HEK293T (cell line): ENCODE data around the gene SCO1.

ENCODE experiments used
- ARNT ChIP-seq: fragments of 450-650 bp; IDR thresholded peaks from 2 replicates; pipeline ENCODE4 v1.6.1; 2017; ENCODE audit warnings: mild to moderate bottlenecking
- CTBP1 ChIP-seq: fragments of 450-650 bp; IDR thresholded peaks from 2 replicates; pipeline ENCODE4 v1.6.1; 2016; ENCODE audit warnings: borderline replicate concordance
- ELF4 ChIP-seq: fragments of 450-650 bp; IDR thresholded peaks from 2 replicates; pipeline ENCODE4 v1.6.1; 2017; ENCODE audit warnings: antibody characterized with exemption
- FOXA1 ChIP-seq: fragments of 450-650 bp; IDR thresholded peaks from 2 replicates; pipeline ENCODE4 v1.6.1; 2016; ENCODE audit warnings: mild to moderate bottlenecking
- FOXK2 ChIP-seq: fragments of 450-650 bp; IDR thresholded peaks from 2 replicates; pipeline ENCODE4 v1.6.1; 2016; ENCODE audit warnings: mild to moderate bottlenecking
- FOXM1 ChIP-seq: fragments of 450-650 bp; IDR thresholded peaks from 2 replicates; pipeline ENCODE4 v1.6.1; 2017; ENCODE audit warnings: mild to moderate bottlenecking, borderline replicate concordance
- HDGF ChIP-seq: fragments of 450-650 bp; IDR thresholded peaks from 2 replicates; pipeline ENCODE4 v1.6.1; 2017; ENCODE audit warnings: antibody characterized with exemption, borderline replicate concordance
- L3MBTL2 ChIP-seq: fragments of 450-650 bp; conservative IDR thresholded peaks from 2 replicates; pipeline ENCODE4 v1.6.1; 2016; ENCODE audit warnings: mild to moderate bottlenecking
- LEF1 ChIP-seq: fragments of 450-650 bp; IDR thresholded peaks from 2 replicates; pipeline ENCODE4 v1.6.1; 2017; ENCODE audit warnings: mild to moderate bottlenecking, borderline replicate concordance
- PKNOX1 ChIP-seq: fragments of 450-650 bp; IDR thresholded peaks from 2 replicates; pipeline ENCODE4 v1.6.1; 2016
- SP1 ChIP-seq: fragments of 450-650 bp; IDR thresholded peaks from 2 replicates; pipeline ENCODE4 v1.6.1; 2017
- SUZ12 ChIP-seq: fragments of 450-650 bp; IDR thresholded peaks from 2 replicates; pipeline ENCODE4 v1.6.1; 2016; ENCODE audit warnings: mild to moderate bottlenecking
- TARDBP ChIP-seq: fragments of 450-650 bp; IDR thresholded peaks from 2 replicates; pipeline ENCODE4 v1.6.1; 2016

GRCh38 chr17:10735821-10736220 is 38.5 kb upstream of the SCO1 start:
- no peak for TF ChIP-seq FOXM1
- TF ChIP-seq SUZ12, result no peak
- TF ChIP-seq L3MBTL2, result no peak
- no peak for TF ChIP-seq PKNOX1
- no peak for TF ChIP-seq SP1
- no peak for TF ChIP-seq FOXA1
- TF ChIP-seq LEF1, result no peak
- no peak for TF ChIP-seq FOXK2
- no peak for TF ChIP-seq ARNT
- no peak for TF ChIP-seq ELF4
- TF ChIP-seq HDGF, result no peak
- no peak for TF ChIP-seq CTBP1
- no peak for TF ChIP-seq TARDBP
